IMR-90 (cell line): ENCODE data around the gene PLA2G4F.

ENCODE experiments used
- MXI1 ChIP-seq: IDR thresholded peaks from 2 replicates; pipeline ENCODE4 v1.6.1; 2012; ENCODE audit warnings: low read depth, mild to moderate bottlenecking, low read length, moderate library complexity, borderline replicate concordance
- POLR2A ChIP-seq: IDR thresholded peaks from 2 replicates; pipeline ENCODE4 v1.6.1; 2012; ENCODE audit warnings: mild to moderate bottlenecking, low read depth, low read length
- RCOR1 ChIP-seq: IDR thresholded peaks from 2 replicates; pipeline ENCODE4 v1.6.1; 2012; ENCODE audit warnings: mild to moderate bottlenecking, low read length, improper control_type of control experiment; ENCODE audit not compliant: insufficient replicate concordance
- TF ChIP-seq, protein P1 (sequence below): conservative IDR thresholded peaks from 2 replicates; pipeline ENCODE4 v1.5.1; 2012; ENCODE audit warnings: mild to moderate bottlenecking, low read depth, low read length, improper control_type of control experiment
- TF ChIP-seq, protein P2 (sequence below): fragments of 150-350 bp; IDR thresholded peaks from 2 replicates; pipeline ENCODE4 v1.6.1; 2017; ENCODE audit warnings: mild to moderate bottlenecking, antibody characterized with exemption, low read length, low read depth

DNA sequence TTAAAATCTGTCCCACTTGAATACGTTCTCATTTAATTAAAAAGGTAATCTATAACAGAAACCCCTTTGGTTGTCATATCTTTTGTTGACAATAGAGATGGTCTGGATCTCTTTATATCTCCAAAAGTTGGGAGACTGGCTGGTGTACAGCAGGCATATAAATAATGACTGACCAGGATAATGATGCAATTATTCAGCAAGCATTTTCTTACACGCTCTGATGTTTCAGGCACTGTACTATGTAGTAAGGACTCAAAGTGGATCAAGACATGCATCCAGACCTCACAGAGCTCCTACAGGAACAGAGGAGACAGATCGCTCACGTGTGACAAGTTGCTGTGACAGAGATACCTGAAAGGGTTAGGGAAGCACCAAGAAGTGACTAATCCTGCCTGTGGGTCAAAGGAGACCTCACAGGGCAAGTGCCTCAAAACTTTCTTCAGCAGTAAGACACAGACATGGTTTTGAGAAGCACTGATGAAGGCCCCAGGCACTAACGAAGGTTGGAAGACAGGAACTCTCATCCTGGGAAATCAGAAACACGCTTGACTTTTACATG lies 26.0 kb upstream of the PLA2G4F start:
- TF ChIP-seq, protein P1, sequence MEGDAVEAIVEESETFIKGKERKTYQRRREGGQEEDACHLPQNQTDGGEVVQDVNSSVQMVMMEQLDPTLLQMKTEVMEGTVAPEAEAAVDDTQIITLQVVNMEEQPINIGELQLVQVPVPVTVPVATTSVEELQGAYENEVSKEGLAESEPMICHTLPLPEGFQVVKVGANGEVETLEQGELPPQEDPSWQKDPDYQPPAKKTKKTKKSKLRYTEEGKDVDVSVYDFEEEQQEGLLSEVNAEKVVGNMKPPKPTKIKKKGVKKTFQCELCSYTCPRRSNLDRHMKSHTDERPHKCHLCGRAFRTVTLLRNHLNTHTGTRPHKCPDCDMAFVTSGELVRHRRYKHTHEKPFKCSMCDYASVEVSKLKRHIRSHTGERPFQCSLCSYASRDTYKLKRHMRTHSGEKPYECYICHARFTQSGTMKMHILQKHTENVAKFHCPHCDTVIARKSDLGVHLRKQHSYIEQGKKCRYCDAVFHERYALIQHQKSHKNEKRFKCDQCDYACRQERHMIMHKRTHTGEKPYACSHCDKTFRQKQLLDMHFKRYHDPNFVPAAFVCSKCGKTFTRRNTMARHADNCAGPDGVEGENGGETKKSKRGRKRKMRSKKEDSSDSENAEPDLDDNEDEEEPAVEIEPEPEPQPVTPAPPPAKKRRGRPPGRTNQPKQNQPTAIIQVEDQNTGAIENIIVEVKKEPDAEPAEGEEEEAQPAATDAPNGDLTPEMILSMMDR = no peak
- TF ChIP-seq POLR2A (no peak), MXI1 (no peak), RCOR1 (no peak)
- TF ChIP-seq, protein P2, sequence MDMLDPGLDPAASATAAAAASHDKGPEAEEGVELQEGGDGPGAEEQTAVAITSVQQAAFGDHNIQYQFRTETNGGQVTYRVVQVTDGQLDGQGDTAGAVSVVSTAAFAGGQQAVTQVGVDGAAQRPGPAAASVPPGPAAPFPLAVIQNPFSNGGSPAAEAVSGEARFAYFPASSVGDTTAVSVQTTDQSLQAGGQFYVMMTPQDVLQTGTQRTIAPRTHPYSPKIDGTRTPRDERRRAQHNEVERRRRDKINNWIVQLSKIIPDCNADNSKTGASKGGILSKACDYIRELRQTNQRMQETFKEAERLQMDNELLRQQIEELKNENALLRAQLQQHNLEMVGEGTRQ = no peak
